SH-SY5Y (cell line): ENCODE data around the gene ATP6V0A4.

Experiments used
- GATA2 ChIP-seq: IDR thresholded peaks from 2 replicates; pipeline ENCODE4 v1.6.1; 2011; ENCODE audit warnings: mild to moderate bottlenecking, low read depth, low read length
- GATA3 ChIP-seq: IDR thresholded peaks from 2 replicates; pipeline ENCODE4 v1.6.1; 2011; ENCODE audit warnings: low read depth, mild to moderate bottlenecking, low read length, moderate library complexity

DNA sequence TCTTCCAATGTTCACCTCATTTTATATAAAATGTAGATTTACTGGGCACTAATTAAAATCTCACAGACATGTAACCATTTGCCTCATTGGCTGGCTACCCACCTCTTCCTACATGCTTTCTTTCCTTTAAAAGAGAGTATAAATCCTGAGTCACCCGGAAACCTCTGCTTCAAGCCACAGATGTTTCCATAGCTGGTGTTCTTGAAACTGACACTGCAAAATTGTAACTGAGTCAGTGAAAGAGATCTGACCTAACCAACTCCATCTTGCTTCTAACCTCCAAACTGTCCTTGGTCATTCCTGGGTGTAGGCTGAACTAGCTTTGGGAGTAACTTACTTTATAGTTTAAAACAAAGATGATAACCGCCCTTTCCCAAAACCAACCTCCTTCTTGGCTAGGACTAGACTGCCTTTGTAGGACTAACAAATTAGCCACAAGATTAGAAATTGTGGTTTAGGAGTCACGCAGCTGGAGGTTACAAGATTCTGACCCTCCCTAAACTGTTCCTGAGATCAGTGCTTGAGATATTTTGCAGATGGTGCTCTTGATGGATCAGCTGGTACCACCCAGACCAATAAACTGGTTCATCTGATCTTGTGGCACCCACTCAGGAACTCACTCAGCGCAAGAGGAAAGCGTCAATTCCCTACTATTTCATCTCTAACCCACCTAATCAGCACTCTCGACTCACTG, 130.3 kb downstream of the ATP6V0A4 start:
- no peak for TF ChIP-seq GATA2
- no peak for TF ChIP-seq GATA3
